Trophoblast cell (in vitro differentiated cells and primary cell): ENCODE results near the gene TRPC6. TPM values are rescaled to one million over a fixed set of nuclear protein-coding genes. Genes with fewer than 3 reads are reported as not detected.

Source experiments
- DNase-seq, 2 donors: peaks; one replicate each; pipeline ENCODE4 v3.0.0-alpha.2; 2016
- H2AFZ ChIP-seq: 2 replicates; pipeline ENCODE4 v1.6.1; 2013; ENCODE audit warnings: low read length, moderate library complexity, mild to moderate bottlenecking; ENCODE audit not compliant: insufficient read depth, poor library complexity
- H2AK5ac ChIP-seq: 2 replicates; pipeline ENCODE4 v1.6.1; 2013; ENCODE audit warnings: mild to moderate bottlenecking, low read length
- H2BK120ac ChIP-seq: 2 replicates; pipeline ENCODE4 v1.6.1; 2013; ENCODE audit warnings: low read length, mild to moderate bottlenecking, moderate library complexity; ENCODE audit not compliant: insufficient read depth, poor library complexity
- H2BK12ac ChIP-seq: 2 replicates; pipeline ENCODE4 v1.6.1; 2013; ENCODE audit warnings: mild to moderate bottlenecking, low read length, moderate library complexity
- H2BK5ac ChIP-seq: 2 replicates; pipeline ENCODE4 v1.6.1; 2013; ENCODE audit warnings: low read length, low read depth, moderate library complexity, mild to moderate bottlenecking; ENCODE audit not compliant: poor library complexity
- H3K14ac ChIP-seq: 2 replicates; pipeline ENCODE4 v1.6.1; 2013; ENCODE audit warnings: mild to moderate bottlenecking, low read length
- H3K18ac ChIP-seq: 2 replicates; pipeline ENCODE4 v1.6.1; 2013; ENCODE audit warnings: mild to moderate bottlenecking, low read length
- H3K23ac ChIP-seq: 2 replicates; pipeline ENCODE4 v1.6.1; 2013; ENCODE audit warnings: low read length
- H3K27ac ChIP-seq: 2 replicates; pipeline ENCODE4 v1.5.1; 2013; ENCODE audit warnings: low read depth, mild to moderate bottlenecking, inconsistent platforms, low read length, moderate library complexity
- H3K27me3 ChIP-seq: 2 replicates; pipeline ENCODE4 v1.6.1; 2013; ENCODE audit warnings: inconsistent platforms, mild to moderate bottlenecking, low read length, moderate library complexity; ENCODE audit not compliant: insufficient read depth
- H3K36me3 ChIP-seq, 2 experiments: 1 replicate in 1 of 2; 2 replicates in 1 of 2; pipeline ENCODE4 v1.6.1; 2013; ENCODE audit warnings: low read length in 2 of 2, mild to moderate bottlenecking in 2 of 2, moderate library complexity in 1 of 2; ENCODE audit not compliant: insufficient read depth in 2 of 2, control insufficient read depth in 1 of 2
- H3K4ac ChIP-seq: 2 replicates; pipeline ENCODE4 v1.6.1; 2013; ENCODE audit warnings: low read depth, mild to moderate bottlenecking, low read length, moderate library complexity
- H3K4me1 ChIP-seq, 2 experiments: 1 replicate in 1 of 2; 2 replicates in 1 of 2; pipeline ENCODE4 v1.6.1; 2013; ENCODE audit warnings: low read length in 2 of 2, mild to moderate bottlenecking in 2 of 2, moderate library complexity in 1 of 2; ENCODE audit not compliant: insufficient read depth in 2 of 2, control insufficient read depth in 1 of 2
- H3K4me2 ChIP-seq: 2 replicates; pipeline ENCODE4 v1.6.1; 2013; ENCODE audit warnings: inconsistent platforms, mild to moderate bottlenecking, low read length, moderate library complexity
- H3K4me3 ChIP-seq: 2 replicates; pipeline ENCODE4 v1.5.1; 2013; ENCODE audit warnings: mild to moderate bottlenecking, low read depth, low read length, inconsistent platforms
- H3K79me1 ChIP-seq: one replicate; pipeline ENCODE4 v1.6.1; 2013; ENCODE audit warnings: low read length
- H3K79me2 ChIP-seq: 2 replicates; pipeline ENCODE4 v1.6.1; 2013; ENCODE audit warnings: low read length, mild to moderate bottlenecking; ENCODE audit not compliant: control insufficient read depth, insufficient read depth, poor library complexity
- H3K9ac ChIP-seq: 2 replicates; pipeline ENCODE4 v1.6.1; 2013; ENCODE audit warnings: mild to moderate bottlenecking, low read length
- H3K9me3 ChIP-seq: 2 replicates; pipeline ENCODE4 v1.6.1; 2013; ENCODE audit warnings: low read depth, mild to moderate bottlenecking, control low read depth, inconsistent platforms, low read length; ENCODE audit not compliant: insufficient read depth
- H4K12ac ChIP-seq: 2 replicates; pipeline ENCODE4 v1.6.1; 2013; ENCODE audit warnings: low read depth, mild to moderate bottlenecking, low read length, moderate library complexity
- H4K8ac ChIP-seq: 2 replicates; pipeline ENCODE4 v1.6.1; 2013; ENCODE audit warnings: low read depth, mild to moderate bottlenecking, low read length, moderate library complexity
- H4K91ac ChIP-seq: one replicate; pipeline ENCODE4 v1.6.1; 2013; ENCODE audit warnings: low read depth, mild to moderate bottlenecking, low read length, moderate library complexity
- WGBS: extraction: QIAGEN DNeasy Blood & Tissue Kit; methylation state at CpG from one replicate; pipeline ENCODE4 v1.1.7; 2013; ENCODE audit warnings: missing lambda C conversion rate; ENCODE audit not compliant: insufficient read length, insufficient coverage; ENCODE audit errors: extremely low coverage; 5-methylcytosine and 5-hydroxymethylcytosine counted together
- polyA plus RNA-seq: library from polyadenylated mRNA; stranded (reverse); fragments of 200-250 nt; gene quantifications from 2 replicates; pipeline ENCODE4 v1.2.3, GENCODE V29; 2013

The TRPC6 gene
- 0.01 TPM in 2 replicates for polyA plus RNA-seq

DNA sequence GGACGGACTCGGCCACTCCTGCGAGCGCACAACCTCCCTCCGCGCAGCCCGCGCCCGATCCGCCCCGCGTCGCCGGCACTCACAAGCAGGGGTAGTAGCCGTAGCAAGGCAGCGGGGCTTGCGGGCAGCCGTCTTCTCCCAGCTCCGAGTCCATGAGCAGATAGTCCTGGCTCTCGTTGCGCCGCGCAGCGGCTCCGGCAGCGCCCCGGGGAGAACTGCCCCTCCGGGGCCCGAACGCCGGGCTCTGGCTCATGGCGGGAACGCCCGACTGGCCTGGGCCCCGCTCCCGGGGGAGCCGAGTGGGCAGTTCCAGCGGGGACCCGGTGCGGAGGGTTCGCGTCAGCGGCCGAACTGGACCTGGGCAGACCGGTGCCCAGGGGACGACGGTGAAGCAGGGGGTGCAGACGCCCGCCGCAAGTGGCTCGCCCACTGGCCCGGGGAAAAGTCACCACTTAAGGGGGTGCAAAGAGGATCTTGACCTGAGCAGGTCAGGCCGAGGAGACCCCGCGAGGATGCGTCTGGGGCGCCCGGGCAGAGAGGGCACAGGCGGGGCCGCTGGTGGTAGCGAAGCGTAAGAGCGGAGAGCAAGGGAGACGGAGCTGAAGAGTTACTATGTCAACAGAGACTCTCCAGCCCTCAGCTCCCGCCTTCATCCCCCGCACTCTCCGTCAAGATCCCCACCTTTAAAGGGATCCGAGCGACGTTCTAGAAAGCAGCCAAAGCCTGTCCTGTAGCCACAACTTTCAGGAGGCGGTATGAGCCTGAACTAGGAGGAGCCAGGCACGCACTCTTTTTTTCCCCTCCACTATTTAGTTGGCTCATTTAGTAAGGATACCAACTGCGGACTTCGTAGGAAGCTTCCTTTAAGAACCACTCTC is at the start of gene TRPC6:
Gene TRPC6, minus strand, starts transcription at position 757 of the 878 bp plus-strand sequence. Its CDS starts 504 bp downstream, at position 253.
- Histone ChIP-seq H3K79me2 (no peaks in the 10 kb centered on the region), H3K4me3 (peak within 1 kb of the TSS; percentile 70), H3K14ac (no peak within 1 kb of the TSS), H3K27me3 (peaks cover 24% of the 10 kb centered on the region), H2BK5ac (no peak within 1 kb of the TSS), H3K4ac (no peak within 1 kb of the TSS), H3K9me3 (peaks cover 3% of the 10 kb centered on the region), H3K79me1 (no peaks in the 10 kb centered on the region), H2BK12ac (no peak within 1 kb of the TSS), H3K18ac (no peak within 1 kb of the TSS), H3K4me1 (peaks cover 7 to 11% of the 10 kb centered on the region in 2 experiments), H4K8ac (no peak within 1 kb of the TSS), H3K27ac (no peak within 1 kb of the TSS), H3K36me3 (no peaks in the 10 kb centered on the region), H2AK5ac (no peak within 1 kb of the TSS), H3K4me2 (peak within 1 kb of the TSS; percentile 95), H3K9ac (no peak within 1 kb of the TSS), H2BK120ac (no peak within 1 kb of the TSS), H3K23ac (no peak within 1 kb of the TSS), H4K91ac (no peak within 1 kb of the TSS), H2AFZ (peak within 1 kb of the TSS; percentile 66), H4K12ac (no peak within 1 kb of the TSS)
- no CpG with 5 or more reads among the region's 74 CpGs for WGBS
- DNase-seq: peak in 1 of 2 donors; percentile 10

DNA sequence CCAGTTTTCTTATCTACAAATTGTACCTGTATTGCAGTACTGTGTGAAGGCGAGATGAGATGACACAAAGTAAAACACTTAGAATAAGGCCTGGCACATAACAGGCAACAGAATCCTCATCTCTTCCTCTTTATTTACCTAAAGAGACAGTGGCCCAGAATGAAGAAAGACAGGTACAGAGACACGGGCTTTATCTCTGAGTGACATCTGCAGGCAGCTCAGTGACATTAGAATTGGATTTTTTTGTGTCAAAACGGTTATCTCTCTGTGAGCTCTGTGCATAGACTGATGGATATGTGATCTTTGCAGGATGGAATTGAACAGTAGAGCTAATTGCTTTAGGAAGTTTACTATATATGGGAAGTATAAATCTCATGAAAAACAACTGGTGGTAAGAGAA is 36.2 kb upstream of the TRPC6 start:
- Histone ChIP-seq H3K9me3 (no peaks in the 10 kb centered on the region), H3K4me3 (no peak overlapping the region), H3K79me1 (no peaks in the 10 kb centered on the region), H4K8ac (no peak overlapping the region), H2BK12ac (no peak overlapping the region), H3K23ac (no peak overlapping the region), H3K4ac (no peak overlapping the region), H3K27me3 (no peaks in the 10 kb centered on the region), H4K91ac (no peak overlapping the region), H3K14ac (no peak overlapping the region), H2AK5ac (no peak overlapping the region), H2BK120ac (no peak overlapping the region), H3K9ac (no peak overlapping the region), H3K4me2 (no peak overlapping the region), H3K79me2 (no peaks in the 10 kb centered on the region), H3K27ac (no peak overlapping the region), H3K4me1 (no peaks in the 10 kb centered on the region), H3K18ac (no peak overlapping the region), H2AFZ (no peak overlapping the region), H4K12ac (no peak overlapping the region), H3K36me3 (no peaks in the 10 kb centered on the region), H2BK5ac (no peak overlapping the region)
- no CpG with 5 or more reads among the region's 3 CpGs for WGBS
- DNase-seq: no peak

DNA sequence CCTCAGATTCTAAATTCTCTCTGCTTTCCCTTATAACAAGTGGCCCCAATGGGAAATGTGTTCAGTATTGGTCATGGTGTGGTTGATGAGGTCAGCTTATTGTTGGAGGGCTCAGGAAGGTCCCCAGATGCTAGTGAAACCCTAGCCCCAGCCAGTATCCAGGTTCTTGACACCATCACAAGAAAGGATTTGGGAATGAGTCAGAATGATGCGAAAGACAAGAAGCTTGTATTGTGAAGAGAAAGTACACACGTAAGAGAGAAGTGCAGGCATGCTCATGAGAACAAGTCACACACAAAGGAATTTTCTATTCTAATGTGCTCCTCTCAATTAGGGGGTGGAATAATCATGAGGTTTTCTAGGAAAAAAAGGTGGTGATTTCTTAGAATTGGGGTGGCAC is 34.9 kb upstream of the TRPC6 start:
- Histone ChIP-seq H3K14ac (no peak overlapping the region), H3K4me2 (no peak overlapping the region)
- WGBS: no CpG with 5 or more reads among the region's 2 CpGs

DNA sequence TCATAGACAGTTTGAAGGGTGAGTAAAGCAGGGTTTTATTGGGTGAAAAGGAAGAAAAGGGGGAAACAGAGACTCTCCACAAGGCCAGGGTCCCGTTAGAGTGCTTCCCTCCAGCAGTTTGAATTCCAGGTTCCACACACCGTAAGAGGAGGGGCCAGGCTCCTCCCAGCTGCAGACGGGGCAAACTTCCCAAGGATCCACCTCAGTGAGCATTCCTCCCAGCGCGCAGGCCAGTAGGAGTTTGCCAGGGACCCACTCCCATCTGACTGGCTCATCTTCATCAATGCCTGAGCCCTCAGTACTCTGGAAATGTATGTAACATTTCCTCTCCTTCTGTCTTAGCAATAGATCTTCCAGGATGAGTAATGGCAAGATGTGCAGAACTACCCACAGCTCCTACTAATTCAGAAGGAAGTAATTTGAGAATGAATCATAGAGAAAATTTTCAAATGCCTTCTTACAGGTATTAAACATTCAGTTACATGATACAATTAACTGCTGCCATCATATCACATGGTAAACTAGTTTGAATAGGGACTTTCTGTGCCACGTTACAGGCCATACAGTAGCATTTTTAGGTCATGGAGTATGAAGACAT is 34.0 kb upstream of the TRPC6 start:
- no peaks in the 10 kb centered on the region for H3K79me2 ChIP-seq
- H3K4me3 ChIP-seq: no peak overlapping the region
- no peaks in the 10 kb centered on the region for H3K79me1 ChIP-seq
- H3K27ac ChIP-seq: no peak overlapping the region
- no peaks in the 10 kb centered on the region for H3K9me3 ChIP-seq
- no peak overlapping the region for H2AK5ac ChIP-seq
- no peak overlapping the region for H4K91ac ChIP-seq
- no peak overlapping the region for H2BK120ac ChIP-seq
- no CpG with 5 or more reads among the region's 6 CpGs for WGBS
- no peak overlapping the region for H3K18ac ChIP-seq
- H2AFZ ChIP-seq: no peak overlapping the region
- H3K36me3 ChIP-seq: no peaks in the 10 kb centered on the region
- H2BK12ac ChIP-seq: no peak overlapping the region
- no peak overlapping the region for H3K4ac ChIP-seq
- no peak overlapping the region for H3K9ac ChIP-seq
- H3K4me2 ChIP-seq: no peak overlapping the region
- no peak overlapping the region for H4K8ac ChIP-seq
- peak; percentile 27 to 33 for DNase-seq
- H3K27me3 ChIP-seq: no peaks in the 10 kb centered on the region
- no peak overlapping the region for H4K12ac ChIP-seq
- H3K14ac ChIP-seq: no peak overlapping the region
- no peak overlapping the region for H3K23ac ChIP-seq
- H2BK5ac ChIP-seq: no peak overlapping the region
- no peaks in the 10 kb centered on the region for H3K4me1 ChIP-seq

More for the DNA sequence above, 34.9 kb upstream of the TRPC6 start:
- no peak overlapping the region for H2BK12ac ChIP-seq
- H4K91ac ChIP-seq: no peak overlapping the region
- H3K4ac ChIP-seq: no peak overlapping the region
- no peak overlapping the region for H2AK5ac ChIP-seq
- no peaks in the 10 kb centered on the region for H3K79me1 ChIP-seq
- H3K9me3 ChIP-seq: no peaks in the 10 kb centered on the region
- H3K23ac ChIP-seq: no peak overlapping the region
- no peaks in the 10 kb centered on the region for H3K36me3 ChIP-seq
- H3K27me3 ChIP-seq: no peaks in the 10 kb centered on the region
- H3K9ac ChIP-seq: no peak overlapping the region
- no peak overlapping the region for H3K27ac ChIP-seq
- no peaks in the 10 kb centered on the region for H3K4me1 ChIP-seq
- H2AFZ ChIP-seq: no peak overlapping the region
- no peak overlapping the region for H4K8ac ChIP-seq
- H3K4me3 ChIP-seq: no peak overlapping the region
- DNase-seq: peak in 1 of 2 donors; percentile 33
- H4K12ac ChIP-seq: no peak overlapping the region
- no peak overlapping the region for H2BK5ac ChIP-seq
- H3K18ac ChIP-seq: no peak overlapping the region
- no peak overlapping the region for H2BK120ac ChIP-seq
- H3K79me2 ChIP-seq: no peaks in the 10 kb centered on the region
